HepG2 (cell line): Measurements from ENCODE around the gene MYPN. TPM values are rescaled to one million over a fixed set of nuclear protein-coding genes. Genes with fewer than 3 reads are reported as not detected.

ENCODE experiments used
- ATAC-seq: fragments of 200-7000 bp; cut with Tn5 transposase; 3 replicates; pipeline ENCODE4 v1.9.1; 2020; ENCODE audit warnings: mild to moderate bottlenecking, moderate library complexity
- BruUV-seq: library from RNA; stranded (reverse); fragments of 400-500 nt; replicated peaks from 2 replicates; lab custom pipeline; 2021; lab: Mats Ljungman, UMichigan
- CTCF ChIA-PET: fragments of 300-600 bp; formaldehyde crosslinking; extraction: SDS; loops from one replicate; lab custom pipeline; 2021; ENCODE audit warnings: low total read pairs, inconsistent platforms, low intra/inter-chr PET ratio; lab: Yijun Ruan, JAX
- POLR2A ChIA-PET: fragments of 350-600 bp; sonication (Branson Sonifier 250); formaldehyde crosslinking; loops from one replicate; lab custom pipeline; 2020; ENCODE audit warnings: antibody characterized with exemption, inconsistent platforms; lab: Yijun Ruan, JAX
- DNase-seq: peaks from one replicate; pipeline ENCODE4 v3.0.0-alpha.2; 2015; ENCODE audit warnings: low spot score
- FAIRE-seq: peaks from 3 replicates; lab custom pipeline; 2011; peaks lifted over from hg19 to GRCh38; lab: Jason Lieb, UNC
- H2AFZ ChIP-seq: one replicate; pipeline ENCODE4 v1.6.1; 2011; ENCODE audit warnings: low read length, inconsistent platforms
- H3K27ac ChIP-seq: fragments of 300-600 bp; 3 replicates; pipeline ENCODE4 v1.8.0; 2011; ENCODE audit warnings: mixed run types, mild to moderate bottlenecking, mixed read lengths, low read length, inconsistent platforms; ENCODE audit not compliant: insufficient read depth; ENCODE audit errors: extremely low read length
- H3K27me3 ChIP-seq, 2 experiments: fragments of 200-600 bp in 1 of 2; 2 replicates in 1 of 2; 3 replicates in 1 of 2; pipeline versions ENCODE4 v1.6.0 to v1.8.0; 2011; ENCODE audit warnings: low read length in 2 of 2, mild to moderate bottlenecking in 2 of 2, moderate library complexity in 2 of 2, inconsistent platforms in 1 of 2; ENCODE audit not compliant: insufficient read depth in 2 of 2, control insufficient read depth in 1 of 2
- H3K36me3 ChIP-seq, 2 experiments: fragments of 200-600 bp in 1 of 2; replicated peaks in 1 of 2; 2 replicates in 1 of 2; 3 replicates in 1 of 2; pipeline versions ENCODE4 v1.5.1 to v1.8.0; 2011; ENCODE audit warnings: low read length in 2 of 2, inconsistent platforms in 1 of 2; ENCODE audit not compliant: insufficient read depth in 2 of 2, control insufficient read depth in 1 of 2
- H3K4me1 ChIP-seq: 2 replicates; pipeline ENCODE4 v1.5.1; 2012; ENCODE audit warnings: low read length, inconsistent platforms; ENCODE audit not compliant: insufficient read depth
- H3K4me2 ChIP-seq: 2 replicates; pipeline ENCODE4 v1.6.0; 2011; ENCODE audit warnings: low read depth, low read length, inconsistent platforms
- H3K4me3 ChIP-seq, 3 experiments: fragments of 200-600 bp in 1 of 3; sonication (generic), shearing (Covaris generic) in 1 of 3; replicated peaks in 1 of 3; 2 replicates each; pipeline ENCODE4 v1.5.1; 2011 to 2016; ENCODE audit warnings: low read length in 3 of 3, inconsistent platforms in 2 of 3, low read depth in 2 of 3, mild to moderate bottlenecking in 2 of 3, control low read depth in 1 of 3, mixed read lengths in 1 of 3; ENCODE audit not compliant: insufficient read depth in 1 of 3
- H3K79me2 ChIP-seq: one replicate; pipeline ENCODE4 v1.6.1; 2011; ENCODE audit warnings: low read length, inconsistent platforms; ENCODE audit not compliant: insufficient read depth
- H3K9ac ChIP-seq: 2 replicates; pipeline ENCODE4 v1.6.0; 2011; ENCODE audit warnings: mild to moderate bottlenecking, low read depth, low read length, inconsistent platforms; ENCODE audit not compliant: insufficient read depth
- H3K9me3 ChIP-seq: 2 replicates; pipeline ENCODE4 v1.5.1; 2012; ENCODE audit warnings: mild to moderate bottlenecking, low read length
- H4K20me1 ChIP-seq: 2 replicates; pipeline ENCODE4 v1.6.0; 2011; ENCODE audit warnings: inconsistent platforms, mild to moderate bottlenecking, low read length, moderate library complexity; ENCODE audit not compliant: insufficient read depth
- KDM1A ChIP-seq: IDR thresholded peaks from 2 replicates; pipeline ENCODE4 v1.6.1; 2016; ENCODE audit warnings: missing compliant biosample characterization
- KLF16 ChIP-seq, 2 experiments: sonication (generic) in 1 of 2; formaldehyde crosslinking in 1 of 2; IDR thresholded peaks; 2 replicates each; pipeline versions ENCODE4 v1.6.1 to v1.8.0; 2016 to 2023; ENCODE audit warnings: missing genetic modification reagents in 2 of 2, missing compliant biosample characterization in 1 of 2
- MAX ChIP-seq: IDR thresholded peaks from 2 replicates; pipeline ENCODE4 v1.6.1; 2012; ENCODE audit warnings: inconsistent platforms
- MIXL1 ChIP-seq: IDR thresholded peaks from 2 replicates; pipeline ENCODE4 v1.6.1; 2016
- POLR2AphosphoS5 ChIP-seq: IDR thresholded peaks from 2 replicates; pipeline ENCODE4 v1.6.1; 2012; ENCODE audit warnings: low read depth, low read length
- RARG ChIP-seq: sonication (generic); formaldehyde crosslinking; IDR thresholded peaks from 2 replicates; pipeline ENCODE4 v1.4.0; 2020; ENCODE audit warnings: low read depth, mild to moderate bottlenecking, missing genetic modification reagents
- ZKSCAN5 ChIP-seq: sonication (generic); formaldehyde crosslinking; IDR thresholded peaks from 2 replicates; pipeline ENCODE4 v1.5.1; 2020; ENCODE audit warnings: mild to moderate bottlenecking, missing genetic modification reagents
- ZNF224 ChIP-seq: sonication (generic); formaldehyde crosslinking; IDR thresholded peaks from 2 replicates; pipeline ENCODE4 v1.5.0; 2020; ENCODE audit warnings: mild to moderate bottlenecking, missing genetic modification reagents
- ZNF382 ChIP-seq: sonication (generic); formaldehyde crosslinking; IDR thresholded peaks from 2 replicates; pipeline ENCODE4 v1.5.0; 2020; ENCODE audit warnings: missing genetic modification reagents, mild to moderate bottlenecking, borderline replicate concordance
- ZNF713 ChIP-seq: sonication (generic); formaldehyde crosslinking; IDR thresholded peaks from 2 replicates; pipeline ENCODE4 v1.4.0; 2020; ENCODE audit warnings: mild to moderate bottlenecking, missing genetic modification reagents
- WGBS: methylation state at CpG from one replicate; pipeline ENCODE4 v1.1.6; 2017; ENCODE audit warnings: low lambda C conversion rate; 5-methylcytosine and 5-hydroxymethylcytosine counted together
- in situ Hi-C: cut with HindIII; loops from 2 replicates; pipeline ENCODE4 v1.10.0; 2017; ENCODE audit warnings: low pct_unique_long_range_greater_than_20kb; ENCODE audit not compliant: extremely low pct_ligation_motif_present
- intact Hi-C: fragments of 100-400 bp; cut with micrococcal nuclease; formaldehyde crosslinking; loops from one replicate; pipeline ENCODE4 v1.10.0; 2022; ENCODE audit not compliant: unreplicated experiment
- polyA plus RNA-seq, 8 experiments: library from polyadenylated mRNA; depleted of rRNA in 3 of 8; stranded (reverse) in 7 of 8; unstranded in 1 of 8; fragments of >200 nt; fragmentation: Illumina TruSeq in 4 of 8; extraction: Trizol in 4 of 8; gene quantifications; 2 replicates each; pipeline versions ENCODE4 v1.2.1 to v1.2.3, GENCODE V29; 2011 to 2016; ENCODE audit warnings: low read depth in 4 of 8, missing spikeins in 1 of 8, mixed read lengths in 1 of 8; ENCODE audit not compliant: insufficient read depth in 1 of 8
- total RNA-seq, 5 experiments: library from RNA; depleted of rRNA; stranded (reverse); fragments of >200 nt; fragmentation: Illumina TruSeq; extraction: Trizol; gene quantifications; 2 replicates each; pipeline ENCODE4 v1.2.3, GENCODE V29; 2016; ENCODE audit warnings: low read depth in 1 of 5
- TF ChIP-seq, protein P1 (sequence below): sonication (generic); formaldehyde crosslinking; IDR thresholded peaks from 2 replicates; pipeline ENCODE4 v1.5.0; 2020; ENCODE audit warnings: missing genetic modification reagents

Gene MYPN
- total and polyA plus RNA-seq, 2 of the 13 experiments (the other 11 are each of a cell fraction or from before 2014, with no cell fraction given): not detected

- no peak overlapping the region for H3K4me2 ChIP-seq
- no peaks in the 10 kb centered on the region for H3K79me2 ChIP-seq
- H2AFZ ChIP-seq: no peak overlapping the region
- no peaks in the 10 kb centered on the region for H3K4me1 ChIP-seq
- 47% methylated on average over 4 of the region's 4 CpGs for WGBS
- H3K27me3 ChIP-seq: peaks cover 0 to 4% of the 10 kb centered on the region in 2 experiments; a peak in 1 of 5 replicates
- intact Hi-C loops: no loop called here
- ATAC-seq (no peak), FAIRE-seq (no peak), DNase-seq (no peak)
- no peak overlapping the region for H3K4me3 ChIP-seq
- H4K20me1 ChIP-seq: no peaks in the 10 kb centered on the region
- H3K36me3 ChIP-seq: no peaks in the 10 kb centered on the region
- in situ Hi-C loops: no loop called here
- no TSS peak for BruUV-seq
- CTCF ChIA-PET: no interaction called here
- H3K9ac ChIP-seq: no peak overlapping the region
- no peak overlapping the region for H3K27ac ChIP-seq
- POLR2A ChIA-PET: no interaction called here
- TF ChIP-seq RARG (CRISPR knock-in tag) (no peak), ZNF224 (no peak), KDM1A (CRISPR knock-in tag) (no peak), MAX (no peak), POLR2AphosphoS5 (no peak), ZNF382 (no peak), KLF16 (CRISPR knock-in tag; IDR thresholded peaks at IDR 0.05) (no peak)
- TF ChIP-seq, protein P1, sequence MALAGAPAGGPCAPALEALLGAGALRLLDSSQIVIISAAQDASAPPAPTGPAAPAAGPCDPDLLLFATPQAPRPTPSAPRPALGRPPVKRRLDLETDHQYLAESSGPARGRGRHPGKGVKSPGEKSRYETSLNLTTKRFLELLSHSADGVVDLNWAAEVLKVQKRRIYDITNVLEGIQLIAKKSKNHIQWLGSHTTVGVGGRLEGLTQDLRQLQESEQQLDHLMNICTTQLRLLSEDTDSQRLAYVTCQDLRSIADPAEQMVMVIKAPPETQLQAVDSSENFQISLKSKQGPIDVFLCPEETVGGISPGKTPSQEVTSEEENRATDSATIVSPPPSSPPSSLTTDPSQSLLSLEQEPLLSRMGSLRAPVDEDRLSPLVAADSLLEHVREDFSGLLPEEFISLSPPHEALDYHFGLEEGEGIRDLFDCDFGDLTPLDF: no peak
- H3K9me3 ChIP-seq: no peaks in the 10 kb centered on the region
These were observed 18.7 kb upstream of the MYPN start for GRCh38 chr10:68090586-68090985.

DNA sequence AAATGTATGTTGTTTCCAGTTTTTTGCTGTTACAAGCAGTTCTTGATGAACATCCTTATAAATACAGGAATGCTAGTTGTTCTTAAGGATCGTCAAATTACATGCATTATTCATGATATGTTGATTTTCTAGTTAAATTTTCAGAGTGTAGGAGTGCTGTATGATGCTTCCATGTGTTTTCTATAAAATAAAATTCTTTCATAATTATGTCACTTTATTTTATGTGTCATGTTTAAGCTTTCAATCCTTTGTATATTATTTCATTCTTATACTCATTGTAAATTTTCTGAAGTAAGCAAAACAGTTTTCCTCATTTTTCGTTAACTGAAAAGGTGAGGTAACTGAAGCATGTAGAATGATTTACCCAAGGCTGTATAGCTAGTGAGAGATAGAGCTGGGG is 16.8 kb upstream of the MYPN start:
- Histone ChIP-seq H4K20me1 (no peaks in the 10 kb centered on the region), H3K27me3 (peaks cover 0 to 4% of the 10 kb centered on the region in 2 experiments; a peak in 1 of 5 replicates), H3K36me3 (no peaks in the 10 kb centered on the region), H3K4me1 (no peaks in the 10 kb centered on the region), H3K27ac (no peak overlapping the region), H2AFZ (no peak overlapping the region), H3K9ac (no peak overlapping the region), H3K4me2 (no peak overlapping the region), H3K9me3 (no peaks in the 10 kb centered on the region), H3K79me2 (no peaks in the 10 kb centered on the region), H3K4me3 (no peak overlapping the region)
- intact Hi-C loops: no loop called here
- in situ Hi-C loops: no loop called here
- BruUV-seq: no TSS peak
- CTCF ChIA-PET: no interaction called here
- 22% methylated on average over 2 of the region's 2 CpGs for WGBS
- DNase-seq: no peak
- POLR2A ChIA-PET: no interaction called here
- no peak for FAIRE-seq
- no peak for ATAC-seq
- TF ChIP-seq ZNF713 (CRISPR knock-in tag) (no peak), MIXL1 (CRISPR knock-in tag) (no peak), ZKSCAN5 (no peak)
